Fibroblast of villous mesenchyme (primary cell): ENCODE data around the gene KLHL6. TPM values are rescaled to one million over a fixed set of nuclear protein-coding genes. Genes with fewer than 3 reads are reported as not detected.
"Not testable (repeated sequence)": the region's sequence is repeated elsewhere in the genome, so short reads cannot be mapped to it uniquely, and the experiment has no call there.

Source experiments
- DNase-seq: peaks from one replicate; pipeline ENCODE4 v3.0.0-alpha.2; 2010; ENCODE audit warnings: low read depth
- H3K4me3 ChIP-seq: 2 replicates; pipeline ENCODE4 v1.5.1; 2011; ENCODE audit warnings: low read depth, mild to moderate bottlenecking, low read length
- total RNA-seq: library from RNA; depleted of rRNA; stranded (reverse); fragments of >200 nt; gene quantifications from 2 replicates; pipeline ENCODE4 v1.2.3, GENCODE V29; 2012
- TF ChIP-seq, protein P1 (sequence below): IDR thresholded peaks from 2 replicates; pipeline ENCODE4 v1.5.1; 2012; ENCODE audit warnings: low read depth, mild to moderate bottlenecking, low read length; ENCODE audit not compliant: insufficient read depth

Gene KLHL6
- total RNA-seq, 1 donor: not detected

DNA sequence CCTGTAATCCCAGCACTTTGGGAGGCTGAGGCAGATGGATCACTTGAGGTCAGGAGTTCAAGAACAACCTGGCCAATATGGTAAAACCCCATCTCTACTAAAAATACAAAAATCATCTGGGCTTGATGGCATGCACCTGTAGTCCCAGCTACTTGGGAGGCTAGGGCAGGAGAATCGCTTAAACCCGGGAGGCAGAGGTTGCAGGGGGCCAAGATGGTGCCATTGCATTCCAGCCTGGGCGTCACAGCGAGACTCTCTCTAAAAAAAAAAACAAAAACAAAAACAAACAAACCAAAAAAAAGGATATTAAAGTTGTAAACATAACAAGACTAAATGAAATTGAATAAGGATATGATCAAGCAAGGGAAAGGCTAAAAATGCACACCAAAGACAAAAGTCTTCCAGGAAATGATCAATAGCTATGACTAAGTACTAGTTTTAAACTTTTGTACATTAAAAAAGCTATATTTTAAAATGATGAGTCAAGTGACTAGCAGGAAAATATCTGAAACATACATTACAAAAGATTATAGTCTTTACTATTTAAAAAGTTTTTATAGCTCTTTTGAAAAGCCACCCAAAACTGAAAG lies 28.6 kb downstream of the KLHL6 start:
- H3K4me3 ChIP-seq: no peak overlapping the region
- DNase-seq: no peak
- TF ChIP-seq, protein P1, sequence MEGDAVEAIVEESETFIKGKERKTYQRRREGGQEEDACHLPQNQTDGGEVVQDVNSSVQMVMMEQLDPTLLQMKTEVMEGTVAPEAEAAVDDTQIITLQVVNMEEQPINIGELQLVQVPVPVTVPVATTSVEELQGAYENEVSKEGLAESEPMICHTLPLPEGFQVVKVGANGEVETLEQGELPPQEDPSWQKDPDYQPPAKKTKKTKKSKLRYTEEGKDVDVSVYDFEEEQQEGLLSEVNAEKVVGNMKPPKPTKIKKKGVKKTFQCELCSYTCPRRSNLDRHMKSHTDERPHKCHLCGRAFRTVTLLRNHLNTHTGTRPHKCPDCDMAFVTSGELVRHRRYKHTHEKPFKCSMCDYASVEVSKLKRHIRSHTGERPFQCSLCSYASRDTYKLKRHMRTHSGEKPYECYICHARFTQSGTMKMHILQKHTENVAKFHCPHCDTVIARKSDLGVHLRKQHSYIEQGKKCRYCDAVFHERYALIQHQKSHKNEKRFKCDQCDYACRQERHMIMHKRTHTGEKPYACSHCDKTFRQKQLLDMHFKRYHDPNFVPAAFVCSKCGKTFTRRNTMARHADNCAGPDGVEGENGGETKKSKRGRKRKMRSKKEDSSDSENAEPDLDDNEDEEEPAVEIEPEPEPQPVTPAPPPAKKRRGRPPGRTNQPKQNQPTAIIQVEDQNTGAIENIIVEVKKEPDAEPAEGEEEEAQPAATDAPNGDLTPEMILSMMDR: no peak

DNA sequence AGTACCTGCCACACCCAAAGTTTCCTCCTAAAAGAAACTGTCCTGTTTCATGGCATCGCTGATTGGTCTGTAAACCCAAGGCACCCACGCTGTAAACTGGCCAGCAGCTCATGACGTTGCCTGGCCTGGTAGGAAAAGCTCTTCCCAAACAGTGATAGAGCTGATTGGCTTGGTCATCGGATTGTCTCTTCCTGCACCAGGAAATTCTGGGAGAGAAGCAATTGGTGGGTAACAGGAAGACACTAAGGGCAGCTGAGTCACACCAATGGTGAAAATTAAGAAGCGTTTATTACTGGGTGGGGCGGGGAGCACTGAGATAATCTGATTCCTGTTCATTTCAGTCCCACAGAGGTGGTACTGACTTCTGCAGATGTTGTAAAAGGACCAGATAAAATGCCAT lies 31.0 kb downstream of the KLHL6 start:
- no peak overlapping the region for H3K4me3 ChIP-seq
- no peak for DNase-seq
- TF ChIP-seq, protein P1: no peak

DNA sequence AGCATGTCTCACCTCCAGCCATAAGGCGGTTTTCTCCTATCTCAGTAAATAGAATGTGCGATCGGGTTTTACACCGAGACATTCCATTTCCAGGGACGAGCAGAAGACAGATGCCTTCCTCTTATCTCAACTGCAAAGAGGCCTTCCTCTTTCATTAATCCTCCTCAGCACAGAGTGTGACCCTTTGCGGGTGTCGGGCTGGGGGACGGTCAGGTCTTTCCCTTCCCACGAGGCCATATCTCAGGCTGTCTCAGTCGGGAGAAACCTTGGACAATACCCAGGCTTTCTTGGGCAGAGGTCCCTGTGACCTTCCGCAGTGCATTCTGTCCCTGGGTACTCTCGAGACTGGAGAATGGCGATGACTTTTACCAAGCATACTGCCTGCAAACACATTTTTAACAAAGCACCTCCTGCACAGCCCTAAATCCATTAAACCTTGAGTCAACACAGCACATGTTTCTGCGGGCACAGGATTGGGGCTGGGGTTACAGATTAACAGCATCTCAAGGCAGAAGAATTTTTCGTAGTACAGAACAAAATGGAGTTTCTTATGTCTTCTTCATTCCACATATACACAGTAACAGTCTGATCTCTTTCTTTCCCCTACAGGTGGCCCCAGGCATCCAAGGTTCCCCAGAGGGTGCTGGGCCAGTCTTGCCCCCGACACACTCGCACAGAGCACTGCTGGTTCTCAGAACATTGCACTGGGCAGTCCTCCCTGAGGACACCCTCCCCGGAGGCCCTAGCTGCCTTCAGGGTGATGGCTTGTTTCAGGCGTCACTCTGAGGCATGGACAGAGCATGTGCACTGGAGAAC lies 34.6 kb downstream of the KLHL6 start:
- H3K4me3 ChIP-seq, DNase-seq: not testable (repeated sequence)

DNA sequence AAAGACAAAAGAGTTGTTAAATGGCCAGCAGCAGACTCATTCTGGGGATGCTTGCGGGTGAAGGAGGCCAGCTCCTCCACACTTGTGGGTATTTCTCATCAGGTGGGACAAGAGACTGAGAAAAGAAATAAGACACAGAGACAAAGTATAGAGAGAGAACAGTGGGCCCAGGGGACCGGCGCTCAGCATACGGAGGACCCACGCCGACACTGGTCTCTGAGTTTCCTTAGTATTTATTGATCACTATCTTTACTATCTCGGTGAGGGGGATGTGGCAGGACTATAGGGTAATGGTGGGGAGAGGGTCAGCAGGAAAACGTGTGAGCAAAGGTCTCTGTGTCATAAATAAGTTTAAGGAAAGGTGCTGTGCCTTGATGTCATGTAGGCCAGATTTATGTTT lies 35.2 kb downstream of the KLHL6 start:
- H3K4me3 ChIP-seq, DNase-seq: not testable (repeated sequence)

DNA sequence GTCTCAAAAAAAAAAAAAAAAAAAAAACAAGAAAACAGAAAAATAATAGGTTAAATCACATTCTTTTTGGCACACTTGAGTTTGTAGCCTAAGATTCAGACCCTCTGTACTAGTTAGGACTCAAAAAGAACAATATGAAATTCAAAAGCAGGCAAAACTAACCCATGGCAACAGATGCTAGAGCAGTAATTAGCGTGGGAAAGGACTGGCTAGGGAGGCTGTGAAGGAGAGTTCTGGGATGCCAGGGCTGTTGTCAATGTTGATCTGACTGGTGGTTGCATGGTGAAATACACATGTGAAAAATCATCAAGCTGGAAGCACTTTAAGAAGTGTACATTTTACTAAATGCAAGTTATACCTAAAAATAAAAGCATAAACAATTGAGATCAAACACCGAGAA lies 35.6 kb downstream of the KLHL6 start:
- H3K4me3 ChIP-seq: no peak overlapping the region
- DNase-seq: no peak
- TF ChIP-seq, protein P1: no peak

DNA sequence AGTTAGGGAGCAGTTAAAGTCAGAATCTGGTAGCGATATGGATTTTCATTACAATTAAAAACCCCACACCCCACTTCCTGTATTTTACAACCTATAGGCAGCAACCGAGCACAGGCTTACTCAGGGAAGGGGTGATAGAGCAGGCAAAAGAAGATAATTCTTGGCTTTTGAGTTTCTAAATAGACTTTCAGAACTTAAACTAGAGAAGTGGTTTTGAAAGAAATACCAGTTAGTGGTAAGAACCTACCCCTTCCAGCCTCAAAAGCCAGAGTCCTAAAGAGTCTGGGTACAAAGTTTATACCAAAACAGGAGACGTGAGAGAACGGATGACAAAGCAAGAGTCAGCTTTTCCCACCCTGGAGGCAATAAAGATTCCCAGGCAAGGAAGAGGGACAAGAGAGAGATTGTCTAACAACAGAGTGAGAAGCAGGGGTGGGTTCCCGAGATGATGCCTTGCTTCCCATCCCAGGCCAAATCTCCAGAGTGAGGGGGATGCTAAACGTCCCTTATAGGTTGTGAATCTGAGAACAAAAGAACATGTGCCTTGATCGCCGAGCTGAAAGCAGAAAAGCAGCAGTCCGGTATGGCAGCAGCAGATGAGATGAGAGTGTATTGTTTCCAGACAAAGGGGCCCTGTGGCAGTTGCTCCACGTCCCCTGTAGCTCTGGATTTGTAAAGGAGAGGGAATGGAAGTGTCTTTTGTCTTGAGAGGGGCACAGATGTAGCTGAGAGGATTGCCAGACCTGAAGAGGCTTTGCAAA lies 36.8 kb downstream of the KLHL6 start:
- TF ChIP-seq, protein P1: no peak
- no peak for DNase-seq
- no peak overlapping the region for H3K4me3 ChIP-seq

DNA sequence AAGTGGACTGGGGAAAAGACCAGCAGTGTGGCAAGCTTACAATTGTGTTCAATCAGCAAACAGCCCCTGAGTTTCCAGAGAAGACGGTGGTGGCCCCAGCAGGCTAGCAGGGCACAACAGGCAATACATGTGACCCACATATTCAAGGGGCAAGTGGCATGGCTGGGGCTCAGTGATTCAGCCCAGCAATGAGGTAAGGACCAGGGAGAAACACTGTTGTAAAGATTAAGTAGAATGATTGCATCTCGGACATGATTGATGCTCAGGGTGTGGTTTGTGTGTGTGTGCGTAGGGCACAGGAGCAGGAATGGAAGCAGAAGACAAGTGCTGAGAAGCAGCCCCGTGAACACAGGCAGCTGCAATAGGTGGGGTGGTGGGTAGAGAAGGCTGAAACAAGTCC lies 37.9 kb downstream of the KLHL6 start:
- H3K4me3 ChIP-seq: no peak overlapping the region
- TF ChIP-seq, protein P1: no peak
- DNase-seq: no peak
